ENCODE data around the gene CKB.
"Not testable (repeated sequence)": the region's sequence is repeated elsewhere in the genome, so short reads cannot be mapped to it uniquely, and the experiment has no call there.

The CKB gene

GRCh38 chr14:103517174-103517566, 5.5 kb downstream of the CKB start:
- no peak for TF ChIP-seq CTCF (conservative IDR thresholded peaks at IDR 0.05; ENCODE audit: low read depth, low read length)
- no peak overlapping the region for H3K4me3 ChIP-seq (ENCODE audit: low read length)
- no peak for DNase-seq (ENCODE audit: low read depth)

GRCh38 chr14:103516426-103517173, 6.0 kb downstream of the CKB start:
- no peak overlapping the region for H3K4me3 ChIP-seq (ENCODE audit: low read length)
- DNase-seq (ENCODE audit: low read depth): no peak
- TF ChIP-seq CTCF (conservative IDR thresholded peaks at IDR 0.05; ENCODE audit: low read depth, low read length): no peak

GRCh38 chr14:103514596-103515421, 7.8 kb downstream of the CKB start:
- no peak for DNase-seq (ENCODE audit: low read depth)
- TF ChIP-seq CTCF (conservative IDR thresholded peaks at IDR 0.05; ENCODE audit: low read depth, low read length): no peak
- H3K4me3 ChIP-seq (ENCODE audit: low read length): no peak overlapping the region

GRCh38 chr14:103512701-103513611, 9.7 kb downstream of the CKB start:
- no peak for DNase-seq (ENCODE audit: low read depth)
- TF ChIP-seq CTCF (conservative IDR thresholded peaks at IDR 0.05; ENCODE audit: low read depth, low read length): peak; percentile 2
- no peak overlapping the region for H3K4me3 ChIP-seq (ENCODE audit: low read length)

- not testable (repeated sequence) for H3K4me3 ChIP-seq (ENCODE audit: low read length); DNase-seq (ENCODE audit: low read depth)
Observed at GRCh38 chr14:103512180-103512579, 10.4 kb downstream of the CKB start.

- no peak for TF ChIP-seq CTCF (conservative IDR thresholded peaks at IDR 0.05; ENCODE audit: low read depth, low read length)
- no peak overlapping the region for H3K4me3 ChIP-seq (ENCODE audit: low read length)
- DNase-seq (ENCODE audit: low read depth): no peak
Observed at GRCh38 chr14:103510724-103511693, 11.6 kb downstream of the CKB start.
